Measurements from ENCODE around the gene CDH4.

The CDH4 gene

DNA sequence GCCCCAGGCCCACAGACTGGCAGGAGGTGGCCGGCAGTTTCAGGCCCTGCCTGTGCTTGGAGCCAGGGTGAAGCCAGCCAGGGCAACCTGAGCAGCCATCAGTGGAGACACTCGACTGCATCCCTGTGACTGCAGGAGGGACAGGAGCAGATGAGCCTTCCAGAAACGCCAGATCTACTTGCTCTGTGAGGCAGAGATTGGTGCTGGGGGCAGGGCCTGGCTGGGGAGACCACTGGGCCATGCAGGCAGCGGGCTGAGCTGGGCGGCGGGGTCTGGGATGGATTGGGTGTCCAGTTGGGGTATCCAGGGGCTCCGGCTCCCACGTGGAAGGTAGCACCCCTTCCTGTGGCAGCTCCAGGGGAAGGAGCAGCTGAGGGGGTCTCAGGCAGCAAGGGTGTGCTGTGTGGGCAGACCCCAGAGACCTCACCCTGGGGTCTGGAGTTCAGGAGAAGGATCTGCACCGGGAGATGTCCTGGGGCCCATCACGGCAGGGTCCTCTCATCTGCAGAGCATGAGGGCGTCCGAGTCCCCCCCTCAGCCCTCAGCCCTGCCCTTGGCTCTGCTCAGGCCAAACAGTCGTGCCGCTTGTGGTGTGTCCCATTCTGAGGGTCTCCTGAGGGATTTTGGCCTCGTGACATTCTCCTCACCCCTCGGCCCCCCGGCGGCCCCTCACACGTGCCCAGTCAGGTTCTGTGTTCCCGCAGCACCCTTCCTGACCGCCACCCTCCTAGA, 478.7 kb downstream of the CDH4 start:
- DNase-seq (ENCODE audit: low read depth, low spot score), result no peak

DNA sequence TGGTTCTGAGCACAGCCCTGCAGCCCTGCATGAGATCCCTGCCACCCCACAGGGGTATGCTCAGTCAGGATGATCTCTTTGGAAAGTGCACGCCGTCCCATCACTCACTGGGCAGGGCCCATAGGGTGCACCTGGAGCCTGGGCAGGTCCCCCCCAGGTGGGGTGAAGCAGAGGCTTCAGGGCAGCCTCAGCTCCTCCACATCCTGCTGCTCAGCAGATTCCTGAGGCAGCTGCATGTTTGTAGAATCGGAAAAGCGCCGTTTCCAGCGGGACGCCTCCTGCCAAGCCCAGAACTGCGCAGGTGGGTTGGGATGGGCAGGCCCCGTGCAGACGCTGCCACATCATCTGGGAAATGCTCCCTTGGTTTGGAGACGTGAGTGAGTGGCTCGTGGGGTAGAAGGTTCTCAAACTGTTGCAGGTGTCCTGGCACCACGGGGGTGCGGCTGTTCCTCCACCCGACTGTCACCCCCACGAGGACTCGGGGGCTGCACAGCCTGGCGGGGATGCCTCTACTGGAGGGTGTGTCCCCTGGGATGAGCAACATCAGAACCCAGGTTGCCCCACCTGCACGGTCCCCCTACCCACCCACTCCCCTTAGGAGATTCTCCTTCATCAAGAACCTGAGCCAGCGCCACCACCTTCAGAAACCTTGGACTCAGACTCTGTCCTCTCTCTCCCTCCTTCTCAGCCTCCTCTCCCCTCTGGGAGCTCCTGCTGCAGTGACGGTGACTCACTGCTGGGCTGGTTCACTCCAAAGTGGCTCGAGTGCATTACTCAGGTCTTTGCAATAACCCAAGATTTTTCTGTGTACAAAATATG, 479.5 kb downstream of the CDH4 start:
- DNase-seq (ENCODE audit: low read depth, low spot score), result no peak

DNA sequence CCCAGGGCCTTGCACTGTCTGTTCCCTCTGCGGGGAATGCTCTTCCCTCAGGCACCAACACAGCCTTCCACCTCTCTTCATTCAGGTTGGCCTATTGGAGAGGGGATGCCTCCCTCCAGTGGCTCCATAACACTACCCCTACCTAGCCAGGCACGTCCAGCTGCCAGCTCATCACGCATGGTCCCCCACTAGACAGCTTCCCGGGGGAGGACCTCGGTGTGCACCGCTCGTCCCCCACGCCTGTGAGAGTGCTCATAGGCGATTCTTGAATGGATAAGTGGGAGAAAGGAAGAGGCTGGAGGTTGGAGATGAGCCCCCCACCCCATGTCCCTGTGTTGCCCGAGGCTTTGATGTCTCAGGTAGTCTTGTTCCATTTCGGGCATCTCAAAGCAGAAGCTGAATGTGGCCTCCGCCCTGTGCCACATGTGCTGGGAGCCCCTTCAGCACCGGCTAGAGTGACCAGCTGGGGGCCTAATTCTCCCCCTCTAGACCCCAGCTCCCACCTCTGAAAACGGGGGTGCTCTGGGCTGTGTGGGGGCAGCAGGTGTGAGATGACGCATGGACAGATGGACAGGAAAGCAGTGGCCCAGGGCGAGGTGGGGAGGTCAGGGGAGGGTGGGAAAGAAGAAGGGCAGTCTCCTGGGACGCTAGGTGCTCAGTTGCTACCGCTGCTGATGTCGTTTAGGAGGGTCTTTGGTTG, 480.6 kb downstream of the CDH4 start:
- no peak for DNase-seq (ENCODE audit: low read depth, low spot score)

DNA sequence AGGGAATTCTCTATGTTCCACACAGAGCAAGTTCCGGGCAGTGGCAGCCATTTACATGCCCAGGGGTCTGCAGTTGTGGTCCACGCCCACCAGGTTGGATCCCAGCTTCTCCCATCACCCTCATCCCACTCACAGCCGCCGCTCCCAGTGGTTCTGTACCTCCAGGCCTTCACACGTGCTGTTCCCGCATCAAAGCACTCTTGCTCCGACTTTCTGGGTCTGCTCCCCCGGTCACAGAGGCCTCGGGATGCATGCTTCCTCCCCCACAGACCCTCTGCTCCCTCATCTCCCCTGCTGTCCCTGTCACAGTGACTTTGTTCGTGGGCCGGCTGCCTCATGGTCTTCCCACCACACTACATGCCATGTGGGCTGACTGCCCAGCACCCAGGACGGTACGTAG, 481.2 kb downstream of the CDH4 start:
- DNase-seq (ENCODE audit: low read depth, low spot score), result no peak

DNA sequence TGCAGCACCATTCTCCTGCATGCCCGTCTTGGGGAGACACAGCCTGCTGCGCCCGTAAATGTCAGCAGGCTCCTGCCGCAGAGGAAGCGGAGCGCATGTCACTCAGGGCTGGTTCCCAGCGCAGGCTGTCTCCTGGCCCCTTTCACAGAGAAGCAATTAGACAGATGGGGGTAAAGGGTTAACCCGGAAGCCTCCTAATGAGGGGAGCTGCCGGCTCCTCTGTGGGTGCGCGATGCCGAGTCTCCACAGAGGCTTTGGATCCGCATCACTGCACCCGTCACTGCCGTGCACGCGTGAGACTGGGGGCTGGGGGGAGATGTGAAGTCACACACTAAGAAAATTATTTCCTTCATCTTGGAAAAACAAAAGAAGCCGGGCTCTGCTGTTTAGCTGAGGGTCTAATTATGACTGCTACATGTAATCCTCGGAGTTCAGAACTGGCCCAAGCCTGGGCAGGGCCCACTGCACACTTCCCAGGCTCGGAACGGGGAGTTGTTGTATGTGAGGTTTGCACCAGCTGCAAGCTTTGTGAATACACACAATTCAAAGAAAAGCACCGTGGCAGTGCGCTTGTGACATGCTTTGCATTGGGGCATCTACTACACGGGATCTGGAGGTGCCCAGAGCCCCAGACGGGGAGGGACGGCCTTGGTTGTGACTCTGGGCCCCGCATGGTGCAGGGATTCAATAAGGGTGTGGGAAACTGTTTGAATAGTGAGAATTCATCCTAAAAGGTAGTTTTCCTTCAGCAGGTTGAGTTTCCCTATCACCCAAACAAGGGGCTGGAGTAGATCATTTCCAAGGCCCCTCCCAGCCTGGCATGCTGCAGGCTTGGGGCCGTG, 482.1 kb downstream of the CDH4 start:
- no peak for DNase-seq (ENCODE audit: low read depth, low spot score)

DNA sequence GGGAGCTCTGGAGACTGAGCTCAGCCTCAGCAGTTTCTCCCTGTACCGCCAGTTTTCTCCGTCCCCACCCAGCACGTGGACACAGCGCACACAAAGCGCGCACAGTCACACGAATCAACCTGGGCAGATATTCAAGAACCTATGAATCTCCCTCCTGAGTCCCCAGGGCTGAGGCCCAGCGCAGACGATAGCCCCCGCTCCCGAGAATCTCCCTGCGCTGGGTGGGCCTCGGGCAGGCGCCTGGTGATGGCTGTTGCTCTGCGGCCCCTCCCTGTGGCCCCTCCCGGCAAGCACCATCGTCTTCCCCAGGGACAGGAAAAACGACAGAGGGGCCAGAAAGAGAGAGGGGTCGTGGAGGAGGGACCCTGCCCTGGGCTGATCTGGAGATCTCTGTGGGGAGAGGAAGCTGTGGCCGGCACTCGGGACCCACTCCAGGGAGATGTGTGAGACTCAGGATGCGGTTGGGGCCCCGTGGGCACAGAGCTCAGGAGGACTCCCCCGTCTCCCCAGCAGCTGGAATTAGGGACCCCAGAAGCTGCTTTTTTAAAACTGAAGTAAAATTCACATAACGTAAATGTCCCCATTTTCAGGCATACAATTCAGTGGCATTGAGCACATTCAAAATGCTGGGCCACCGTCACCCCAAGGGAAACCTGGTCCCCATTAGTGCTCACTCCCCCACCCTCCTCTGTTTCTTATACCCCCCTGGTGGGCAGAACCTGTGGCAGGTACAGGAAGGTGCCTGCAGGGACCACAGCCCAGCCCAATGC, 482.9 kb downstream of the CDH4 start:
- no peak for DNase-seq (ENCODE audit: low read depth, low spot score)

DNA sequence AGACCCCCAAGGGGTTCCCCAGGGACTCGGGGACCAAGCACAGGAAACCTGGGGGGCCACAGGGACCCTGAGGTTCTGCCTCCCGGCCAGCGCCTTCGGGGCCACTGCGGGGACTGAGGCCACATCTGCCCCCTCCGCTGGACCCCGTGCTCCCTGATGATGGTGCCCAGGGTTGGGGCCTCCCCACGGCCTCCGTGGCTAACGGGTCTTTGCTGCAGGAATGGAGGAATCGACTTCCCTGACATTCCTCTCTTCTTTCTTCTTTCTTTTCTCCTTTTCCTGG, 483.4 kb downstream of the CDH4 start:
- DNase-seq (ENCODE audit: low read depth, low spot score), result no peak

DNA sequence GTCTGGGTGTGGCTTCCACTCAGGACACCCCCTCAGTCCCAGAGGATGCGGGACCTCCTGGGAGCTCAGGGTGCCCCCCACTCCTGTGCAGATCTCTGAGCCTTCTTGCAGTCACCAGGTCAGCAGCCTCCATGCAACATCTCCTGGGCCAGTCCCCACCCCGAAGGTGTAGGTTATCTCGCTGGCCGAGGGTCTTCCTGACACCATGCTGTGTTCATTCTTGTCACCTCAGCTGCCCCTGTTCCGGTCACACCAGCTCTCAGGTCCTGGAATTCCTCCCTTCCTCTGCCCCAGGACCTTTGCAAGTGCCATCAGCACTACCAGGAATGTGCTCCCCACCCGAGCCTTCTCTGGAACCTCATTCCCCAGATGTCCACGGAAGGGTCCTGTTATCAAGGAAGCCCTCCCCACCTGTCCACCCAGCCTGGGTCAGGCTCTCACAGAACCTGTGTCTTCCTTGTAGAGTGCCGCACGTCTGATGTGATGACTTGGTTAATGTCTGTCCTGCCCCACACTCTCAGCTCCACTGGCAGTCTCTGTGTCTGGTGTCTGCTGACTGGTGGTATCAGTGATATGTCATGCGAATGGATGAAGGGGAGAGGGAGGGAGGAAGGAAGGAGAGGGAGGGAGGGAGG, 484.1 kb downstream of the CDH4 start:
- no peak for DNase-seq (ENCODE audit: low read depth, low spot score)

DNA sequence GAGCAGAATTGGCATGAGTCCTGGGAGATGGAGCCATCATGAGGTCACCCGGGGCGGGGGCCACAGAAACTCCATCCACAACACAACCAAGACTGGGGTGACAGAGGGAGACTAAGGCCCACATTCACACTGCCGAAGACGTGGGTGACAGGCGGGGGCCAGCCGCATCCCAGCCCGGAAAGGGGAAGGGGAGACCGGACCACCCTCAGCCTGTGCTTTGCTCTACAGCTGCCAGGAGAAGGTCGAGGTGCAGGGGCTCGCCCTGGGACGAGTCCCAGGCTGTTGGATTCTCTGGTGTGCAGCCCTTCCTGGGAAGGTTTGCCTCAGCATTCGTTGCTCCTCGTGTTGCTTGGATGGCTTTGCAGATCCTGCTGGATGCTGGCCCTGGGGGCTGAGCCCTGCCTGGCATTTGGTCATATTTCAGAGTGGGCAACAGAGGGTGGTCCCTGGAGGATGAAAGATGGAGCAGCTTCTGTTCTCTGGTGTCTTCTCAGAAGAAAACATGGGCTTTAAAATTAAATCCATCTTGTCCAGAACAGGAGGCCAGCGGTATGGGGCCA, 484.8 kb downstream of the CDH4 start:
- no peak for DNase-seq (ENCODE audit: low read depth, low spot score)

DNA sequence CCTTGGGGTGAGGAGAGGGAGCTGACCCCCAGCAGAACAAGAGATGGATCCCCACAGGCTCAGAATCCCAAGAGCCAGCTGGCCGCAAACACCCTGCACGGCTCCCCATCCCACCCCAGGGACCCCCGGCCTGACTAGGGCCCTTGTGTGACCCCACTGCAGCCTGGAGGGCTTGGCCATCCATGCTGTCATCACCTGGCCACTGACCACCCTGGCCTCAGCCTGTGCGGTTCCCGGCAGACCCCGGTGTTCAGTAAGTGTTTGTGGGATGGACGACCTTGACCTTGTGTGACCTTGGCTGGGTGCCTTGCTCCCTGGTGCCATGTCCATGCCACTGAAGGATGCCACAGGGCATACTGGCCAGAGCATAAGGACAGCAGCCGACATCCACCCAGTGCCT, 485.3 kb downstream of the CDH4 start:
- DNase-seq (ENCODE audit: low read depth, low spot score), result no peak

DNA sequence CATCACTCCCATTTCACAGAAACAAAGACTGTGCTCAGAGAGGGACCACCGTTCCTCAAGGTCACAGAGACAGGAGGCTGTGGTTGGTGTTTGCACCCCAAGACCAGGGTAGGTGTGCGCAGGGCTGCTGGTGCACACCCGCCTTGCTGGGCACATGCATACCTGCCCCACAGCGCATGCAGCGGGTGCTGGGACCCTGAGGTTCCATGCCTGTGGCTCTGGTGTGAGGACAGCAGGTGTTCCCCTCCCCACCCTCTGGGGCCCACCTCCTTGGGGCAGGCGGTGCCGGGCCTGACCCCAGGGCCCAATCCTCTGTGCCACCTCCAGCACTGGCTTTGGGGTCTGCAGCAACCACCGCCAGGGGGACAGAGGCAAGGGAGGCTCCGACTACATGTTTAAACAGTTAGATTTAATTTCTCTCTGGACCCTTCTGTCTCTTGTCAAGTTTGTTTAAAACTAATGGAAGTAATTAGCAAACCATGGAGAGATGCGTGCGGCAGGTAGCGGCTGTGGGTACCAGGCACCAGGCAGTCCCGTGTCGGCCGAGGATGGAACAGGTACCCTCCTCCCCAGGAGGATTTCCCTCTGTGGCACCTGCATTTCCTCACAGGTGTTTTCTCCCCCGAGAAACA, 485.9 kb downstream of the CDH4 start:
- no peak for DNase-seq (ENCODE audit: low read depth, low spot score)

DNA sequence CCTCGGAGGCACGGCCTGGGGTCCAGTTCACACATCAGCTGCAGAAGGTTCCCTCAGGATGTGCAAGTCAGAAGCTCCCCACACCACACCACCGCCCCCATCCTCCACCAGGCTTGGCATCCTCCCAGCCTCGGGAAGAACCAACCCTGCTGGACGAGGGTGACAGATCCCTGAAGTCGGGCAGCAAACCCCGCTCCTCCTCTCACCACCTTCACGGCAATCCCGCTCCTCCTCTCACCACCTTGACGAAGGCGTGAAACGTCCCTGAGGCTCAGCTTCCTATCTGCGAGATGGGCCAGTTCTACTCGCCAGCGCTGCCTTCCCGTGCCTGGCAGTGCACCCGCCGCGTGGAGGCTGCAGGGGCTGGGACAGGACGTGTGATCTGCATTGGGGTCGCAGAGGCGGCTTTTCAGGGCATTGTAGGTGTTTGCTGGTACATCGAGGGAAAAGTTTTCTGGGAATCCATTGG, 486.6 kb downstream of the CDH4 start:
- DNase-seq (ENCODE audit: low read depth, low spot score), result no peak

DNA sequence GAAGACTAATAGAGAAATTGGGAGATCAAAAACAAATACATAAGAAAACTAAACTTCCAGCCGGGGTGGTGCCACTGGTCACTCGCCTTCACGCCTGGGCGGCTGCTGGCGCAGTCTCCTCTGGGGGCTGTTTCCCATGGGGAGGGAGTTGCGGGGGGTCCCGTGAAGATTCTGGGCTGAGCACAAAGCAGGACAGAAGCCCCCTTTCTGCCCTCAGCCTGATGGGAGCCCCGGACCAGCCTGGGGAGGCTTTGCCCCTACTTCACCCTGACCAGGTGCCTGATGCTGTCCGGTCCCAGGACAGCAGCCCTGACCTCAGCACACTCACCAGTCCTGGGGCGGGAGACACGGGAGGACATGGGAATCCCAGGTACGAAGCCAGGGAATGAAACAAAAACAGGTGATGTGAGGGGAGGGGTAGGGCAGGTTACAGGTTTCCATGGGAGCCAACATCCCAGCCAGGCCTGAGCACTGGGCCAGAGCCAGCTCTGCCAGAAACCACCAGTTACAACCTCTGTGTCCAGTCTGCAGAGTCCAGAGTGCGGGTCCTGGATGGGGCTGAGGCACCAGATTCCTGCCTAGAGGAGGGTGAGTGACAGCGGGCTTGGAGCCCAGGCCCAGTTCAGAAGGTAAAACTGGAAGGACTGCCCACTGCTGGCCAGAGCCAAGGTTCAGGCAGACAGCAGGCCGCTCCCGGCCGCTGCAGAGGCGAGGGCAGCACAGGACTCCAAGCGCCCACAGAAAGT, 487.2 kb downstream of the CDH4 start:
- no peak for DNase-seq (ENCODE audit: low read depth, low spot score)

DNA sequence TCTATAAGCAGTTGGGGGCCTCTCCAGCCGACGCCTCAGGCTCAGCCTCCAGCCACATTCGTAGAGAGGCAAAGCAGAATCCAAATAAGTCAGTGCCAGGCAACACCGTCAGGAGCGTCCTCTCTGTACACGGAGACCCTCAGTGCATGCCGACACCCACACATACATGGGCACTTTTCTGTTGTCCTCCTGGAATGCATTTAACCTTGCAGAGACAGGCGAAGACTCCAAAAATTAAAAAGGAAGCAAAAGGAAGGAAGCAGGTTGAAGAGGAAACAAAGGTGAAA, 487.7 kb downstream of the CDH4 start:
- DNase-seq (ENCODE audit: low read depth, low spot score), result no peak

DNA sequence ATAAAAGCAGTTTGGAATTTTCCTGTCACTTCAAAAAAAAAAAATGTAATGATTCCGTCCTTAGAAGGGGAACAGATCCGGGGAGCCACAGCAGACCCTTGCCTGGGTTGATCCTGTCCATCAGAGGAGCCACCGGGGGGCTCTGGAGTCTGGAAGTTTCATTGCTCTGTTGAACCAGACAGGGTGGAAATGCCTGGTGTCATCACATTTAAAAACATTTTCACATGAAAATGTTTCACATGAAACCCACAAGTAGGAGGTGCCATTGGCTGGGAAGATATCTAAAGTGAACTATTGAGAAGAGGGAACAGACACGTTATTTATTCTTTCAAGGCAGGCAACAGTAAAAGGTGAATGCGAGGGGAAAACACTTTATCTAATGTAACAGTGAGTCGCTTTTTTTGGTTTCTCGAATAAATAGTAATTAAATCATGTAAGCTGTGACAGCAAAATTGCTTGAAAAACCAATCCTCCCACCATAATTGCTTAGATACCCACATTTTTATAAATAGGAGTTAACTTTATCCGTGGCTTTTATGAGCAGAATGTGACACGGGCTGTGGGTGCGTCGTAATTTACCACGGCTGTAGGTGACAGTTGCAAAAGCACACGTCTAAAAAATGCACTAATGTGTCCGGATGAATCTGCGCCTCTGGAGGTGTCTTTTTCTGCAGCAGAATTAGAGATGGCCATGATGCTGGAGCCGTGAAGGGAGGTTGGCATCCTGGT, 490.2 kb downstream of the CDH4 start:
- no peak for DNase-seq (ENCODE audit: low read depth, low spot score)

DNA sequence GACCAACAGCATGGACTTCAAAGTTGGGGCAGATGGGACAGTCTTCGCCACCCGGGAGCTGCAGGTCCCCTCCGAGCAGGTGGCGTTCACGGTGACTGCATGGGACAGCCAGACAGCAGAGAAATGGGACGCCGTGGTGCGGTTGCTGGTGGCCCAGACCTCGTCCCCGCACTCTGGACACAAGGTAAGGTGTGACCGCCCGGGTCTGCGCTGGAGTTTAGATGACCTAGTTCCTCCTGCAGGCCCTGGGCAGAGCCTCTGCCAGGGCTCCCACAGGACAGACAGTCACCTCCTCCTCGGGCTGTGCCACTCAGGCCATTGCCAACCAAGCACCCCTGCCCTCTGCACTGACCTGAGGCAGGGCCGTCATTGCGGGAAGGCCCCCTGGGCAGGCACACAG, 491.5 kb downstream of the CDH4 start:
- no peak for DNase-seq (ENCODE audit: low read depth, low spot score)

DNA sequence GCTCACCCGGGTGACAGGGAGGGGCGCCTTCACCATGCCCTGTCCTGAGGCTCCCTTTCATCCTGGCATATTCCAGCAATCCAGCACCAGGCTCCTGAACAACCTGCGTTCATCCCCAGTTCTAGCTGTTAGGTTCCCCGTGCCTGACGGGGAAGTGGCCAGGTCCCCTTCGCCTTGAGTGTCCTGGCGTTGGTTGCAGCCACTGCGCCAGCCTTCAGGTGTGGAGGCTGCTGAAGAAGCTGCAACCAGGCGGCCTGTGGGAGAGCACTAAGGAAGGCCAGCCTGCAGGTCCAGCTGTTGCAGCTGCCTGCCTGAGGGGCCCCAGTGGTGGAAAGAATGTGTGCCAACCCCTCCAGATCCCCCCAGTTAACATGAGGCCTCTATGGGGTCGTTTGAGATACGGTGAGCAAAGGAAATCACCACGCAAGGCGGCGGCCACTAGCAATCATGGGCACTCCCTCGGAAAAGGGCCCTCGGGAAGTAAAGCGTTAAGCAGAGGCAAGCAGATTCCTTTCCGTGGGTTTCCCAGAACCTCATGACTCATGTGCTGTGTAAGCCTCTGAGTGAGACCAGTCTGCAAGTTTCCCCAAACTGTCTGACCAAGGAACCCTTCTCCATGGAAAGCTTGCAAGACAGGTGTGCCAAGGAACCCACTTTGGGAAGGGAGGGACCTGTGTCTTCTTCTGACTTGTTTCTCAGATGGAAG, 492.8 kb downstream of the CDH4 start:
- DNase-seq (ENCODE audit: low read depth, low spot score), result no peak
